Stimulated activated CD4-positive, alpha-beta T cell treated with anti-CD3 and anti-CD28 coated beads, Interleukin-1b, Interleukin-23, amount 100 ng/mL, for 48 hours (primary cell): Measurements from ENCODE around the gene TMEM81.
A peak's percentile ranks its signal among the peaks of the same experiment; 100 is the strongest.

Experiments used
- DNase-seq: peaks from one replicate; pipeline ENCODE4 v3.0.0-alpha.2; 2020

Gene TMEM81

GRCh38 chr1:205084360-205084759 is at the start of gene TMEM81:
Gene TMEM81 (minus strand): TSS chr1:205084460. CDS start chr1:205084320, 140 bp downstream.
- no peak for DNase-seq

- DNase-seq: no peak
Measured at GRCh38 chr1:205133287-205133686, 49.0 kb upstream of the TMEM81 start.

- no peak for DNase-seq
Measured at GRCh38 chr1:205129447-205130029, 45.3 kb upstream of the TMEM81 start.

- DNase-seq: no peak
Measured at GRCh38 chr1:205128050-205128449, 43.8 kb upstream of the TMEM81 start.

- DNase-seq: no peak
Measured at GRCh38 chr1:205127646-205128045, 43.4 kb upstream of the TMEM81 start.

GRCh38 chr1:205124726-205125125 is 40.5 kb upstream of the TMEM81 start:
- DNase-seq: no peak

GRCh38 chr1:205122489-205122882 is 38.2 kb upstream of the TMEM81 start:
- no peak for DNase-seq

GRCh38 chr1:205121660-205122488 is 37.6 kb upstream of the TMEM81 start, which contains the start of gene RBBP5:
Gene RBBP5 (minus strand): TSS chr1:205121978. CDS start chr1:205121873, 105 bp downstream.
- peak; percentile 96 for DNase-seq

GRCh38 chr1:205118752-205119151 is 34.5 kb upstream of the TMEM81 start:
- DNase-seq: no peak

GRCh38 chr1:205111354-205111753 is 27.1 kb upstream of the TMEM81 start:
- no peak for DNase-seq

GRCh38 chr1:205109711-205110110 is 25.5 kb upstream of the TMEM81 start:
- DNase-seq: no peak

GRCh38 chr1:205109269-205109668 is 25.0 kb upstream of the TMEM81 start:
- no peak for DNase-seq

- no peak for DNase-seq
Measured at GRCh38 chr1:205108464-205108863, 24.2 kb upstream of the TMEM81 start.

GRCh38 chr1:205107327-205107726 is 23.1 kb upstream of the TMEM81 start:
- DNase-seq: no peak

GRCh38 chr1:205102404-205102803 is 18.1 kb upstream of the TMEM81 start:
- no peak for DNase-seq

- DNase-seq: no peak
Measured at GRCh38 chr1:205098242-205098641, 14.0 kb upstream of the TMEM81 start.

- no peak for DNase-seq
Measured at GRCh38 chr1:205095422-205095821, 11.2 kb upstream of the TMEM81 start.

- no peak for DNase-seq
Measured at GRCh38 chr1:205091043-205091740, 6.9 kb upstream of the TMEM81 start.

GRCh38 chr1:205088341-205088740 is 4.1 kb upstream of the TMEM81 start:
- no peak for DNase-seq

GRCh38 chr1:205082431-205082830 is 1.8 kb downstream of the TMEM81 start:
- no peak for DNase-seq

GRCh38 chr1:205077934-205078311 is 6.3 kb downstream of the TMEM81 start:
- no peak for DNase-seq

- no peak for DNase-seq
Measured at GRCh38 chr1:205077158-205077933, 6.9 kb downstream of the TMEM81 start.

- no peak for DNase-seq
Measured at GRCh38 chr1:205076245-205076761, 8.0 kb downstream of the TMEM81 start.
